Hepatocyte (in vitro differentiated cells): ENCODE measurements around the gene GAR1.

Experiments
- EZH2 ChIP-seq: fragments of 200-600 bp; sonication (generic); IDR thresholded peaks from 2 replicates; pipeline ENCODE4 v1.6.1; 2016; ENCODE audit warnings: antibody characterized with exemption, mild to moderate bottlenecking, borderline replicate concordance
- EZH2phosphoT487 ChIP-seq: fragments of 200-600 bp; sonication (generic); IDR thresholded peaks from one replicate; pipeline ENCODE4 v1.6.1; 2018; ENCODE audit warnings: antibody characterized with exemption, mild to moderate bottlenecking, low read depth, moderate library complexity; ENCODE audit not compliant: unreplicated experiment, severe bottlenecking
- TF ChIP-seq, protein P1 (sequence below): fragments of 200-600 bp; sonication (generic); IDR thresholded peaks from 2 replicates; pipeline ENCODE4 v1.5.1; 2016; ENCODE audit warnings: antibody characterized with exemption, mild to moderate bottlenecking; ENCODE audit not compliant: poor library complexity

DNA sequence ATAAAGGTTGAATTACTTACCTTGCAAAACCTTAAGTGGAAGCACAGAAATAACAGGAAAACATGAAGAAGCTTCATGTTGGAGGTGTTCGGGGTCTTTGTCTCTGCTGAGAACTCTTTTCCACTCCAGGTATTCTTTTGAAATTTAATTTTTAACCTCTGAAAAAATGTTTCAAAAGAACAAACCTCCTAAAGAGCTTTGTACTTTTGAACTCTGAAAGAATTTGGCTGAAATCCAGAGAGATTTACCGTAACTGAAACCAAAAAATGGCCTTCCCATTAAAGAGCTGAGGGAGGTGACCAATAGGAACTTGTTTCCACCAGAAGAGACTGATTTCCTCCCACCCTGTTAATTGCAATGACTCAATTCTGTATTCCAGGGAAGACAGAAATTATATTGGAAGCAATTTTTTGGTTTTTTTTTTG is 13.7 kb upstream of the GAR1 start, which contains the start of gene CFI:
- TF ChIP-seq, protein P1, sequence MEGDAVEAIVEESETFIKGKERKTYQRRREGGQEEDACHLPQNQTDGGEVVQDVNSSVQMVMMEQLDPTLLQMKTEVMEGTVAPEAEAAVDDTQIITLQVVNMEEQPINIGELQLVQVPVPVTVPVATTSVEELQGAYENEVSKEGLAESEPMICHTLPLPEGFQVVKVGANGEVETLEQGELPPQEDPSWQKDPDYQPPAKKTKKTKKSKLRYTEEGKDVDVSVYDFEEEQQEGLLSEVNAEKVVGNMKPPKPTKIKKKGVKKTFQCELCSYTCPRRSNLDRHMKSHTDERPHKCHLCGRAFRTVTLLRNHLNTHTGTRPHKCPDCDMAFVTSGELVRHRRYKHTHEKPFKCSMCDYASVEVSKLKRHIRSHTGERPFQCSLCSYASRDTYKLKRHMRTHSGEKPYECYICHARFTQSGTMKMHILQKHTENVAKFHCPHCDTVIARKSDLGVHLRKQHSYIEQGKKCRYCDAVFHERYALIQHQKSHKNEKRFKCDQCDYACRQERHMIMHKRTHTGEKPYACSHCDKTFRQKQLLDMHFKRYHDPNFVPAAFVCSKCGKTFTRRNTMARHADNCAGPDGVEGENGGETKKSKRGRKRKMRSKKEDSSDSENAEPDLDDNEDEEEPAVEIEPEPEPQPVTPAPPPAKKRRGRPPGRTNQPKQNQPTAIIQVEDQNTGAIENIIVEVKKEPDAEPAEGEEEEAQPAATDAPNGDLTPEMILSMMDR, result no peak
- no peak for TF ChIP-seq EZH2
- TF ChIP-seq EZH2phosphoT487, result no peak
